Effector memory CD4-positive, alpha-beta T cell (primary cell): ENCODE measurements around the gene DOP1A.
"Not testable (repeated sequence)": the region's sequence is repeated elsewhere in the genome, so short reads cannot be mapped to it uniquely, and the experiment has no call there.

Experiments used
- DNase-seq, 3 donors: peaks; one replicate each; pipeline ENCODE4 v3.0.0-alpha.2; 2020
- H3K27ac ChIP-seq: 2 replicates; pipeline ENCODE4 v1.7.0; 2013; ENCODE audit warnings: mild to moderate bottlenecking, low read length, moderate library complexity; ENCODE audit not compliant: insufficient read depth, poor library complexity, severe bottlenecking
- H3K27me3 ChIP-seq: replicated peaks from 2 replicates; pipeline ENCODE4 v1.7.0; 2013; ENCODE audit warnings: mild to moderate bottlenecking, low read length; ENCODE audit not compliant: insufficient read depth, control insufficient read depth, poor library complexity, severe bottlenecking
- H3K36me3 ChIP-seq: 2 replicates; pipeline ENCODE4 v1.7.0; 2013; ENCODE audit warnings: mild to moderate bottlenecking, low read length, moderate library complexity; ENCODE audit not compliant: control insufficient read depth, insufficient read depth
- H3K4me1 ChIP-seq: 2 replicates; pipeline ENCODE4 v1.7.0; 2013; ENCODE audit warnings: low read length, mild to moderate bottlenecking; ENCODE audit not compliant: control insufficient read depth, insufficient read depth, poor library complexity, severe bottlenecking
- H3K4me3 ChIP-seq: 2 replicates; pipeline ENCODE4 v1.7.0; 2013; ENCODE audit warnings: low read length, low read depth, mild to moderate bottlenecking; ENCODE audit not compliant: insufficient read depth, poor library complexity, severe bottlenecking
- H3K9me3 ChIP-seq: 2 replicates; pipeline ENCODE4 v1.7.0; 2013; ENCODE audit warnings: mild to moderate bottlenecking, low read length, moderate library complexity; ENCODE audit not compliant: control insufficient read depth

The DOP1A gene

DNA sequence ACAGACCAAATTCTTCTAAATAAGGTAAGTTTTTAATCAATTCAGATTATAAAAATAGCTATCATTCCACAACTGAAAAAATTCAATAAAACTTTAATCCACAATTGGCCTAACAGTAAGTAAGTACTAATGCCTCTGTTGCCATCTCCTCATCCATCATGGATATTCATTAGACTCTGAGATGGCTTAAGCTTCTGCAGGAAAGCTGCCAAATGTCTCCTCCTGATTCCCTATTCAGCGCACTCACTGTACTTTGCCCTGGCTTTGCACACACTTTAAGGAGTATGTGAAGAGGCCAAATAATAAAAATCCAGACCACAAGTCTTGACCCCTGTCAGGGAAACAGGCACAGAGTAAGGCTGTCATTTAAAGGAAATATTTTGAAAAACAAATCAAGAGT lies 102.0 kb downstream of the DOP1A start:
- no peak for DNase-seq
- no peaks in the 10 kb centered on the region for H3K4me1 ChIP-seq
- H3K4me3 ChIP-seq: no peak overlapping the region
- no peaks in the 10 kb centered on the region for H3K9me3 ChIP-seq
- H3K36me3 ChIP-seq: peaks cover 63% of the 10 kb centered on the region
- no peaks in the 10 kb centered on the region for H3K27me3 ChIP-seq
- no peak overlapping the region for H3K27ac ChIP-seq

GRCh38 chr6:83176246-83176645 lies 108.8 kb downstream of the DOP1A start:
- Histone ChIP-seq H3K4me3 (no peak overlapping the region), H3K27me3 (no peaks in the 10 kb centered on the region), H3K27ac (no peak overlapping the region), H3K36me3 (peaks cover 12% of the 10 kb centered on the region), H3K9me3 (no peaks in the 10 kb centered on the region), H3K4me1 (no peaks in the 10 kb centered on the region)
- DNase-seq: no peak

GRCh38 chr6:83180426-83180950 lies 113.0 kb downstream of the DOP1A start:
- no peak for DNase-seq
- Histone ChIP-seq H3K27me3 (no peaks in the 10 kb centered on the region), H3K9me3 (no peaks in the 10 kb centered on the region), H3K27ac (no peak overlapping the region), H3K4me3 (no peak overlapping the region), H3K36me3 (peaks cover 21% of the 10 kb centered on the region), H3K4me1 (no peaks in the 10 kb centered on the region)

GRCh38 chr6:83182114-83182513 lies 114.6 kb downstream of the DOP1A start:
- H3K4me1 ChIP-seq: no peaks in the 10 kb centered on the region
- H3K27me3 ChIP-seq: no peaks in the 10 kb centered on the region
- H3K27ac ChIP-seq: no peak overlapping the region
- no peaks in the 10 kb centered on the region for H3K9me3 ChIP-seq
- H3K4me3 ChIP-seq: no peak overlapping the region
- peaks cover 16% of the 10 kb centered on the region for H3K36me3 ChIP-seq
- no peak for DNase-seq

- no peaks in the 10 kb centered on the region for H3K27me3 ChIP-seq
- no peaks in the 10 kb centered on the region for H3K4me1 ChIP-seq
- no peak overlapping the region for H3K4me3 ChIP-seq
- no peak overlapping the region for H3K27ac ChIP-seq
- peaks cover 16% of the 10 kb centered on the region for H3K36me3 ChIP-seq
- DNase-seq: no peak
- H3K9me3 ChIP-seq: no peaks in the 10 kb centered on the region
Measured at GRCh38 chr6:83183082-83183828, 115.8 kb downstream of the DOP1A start.

DNA sequence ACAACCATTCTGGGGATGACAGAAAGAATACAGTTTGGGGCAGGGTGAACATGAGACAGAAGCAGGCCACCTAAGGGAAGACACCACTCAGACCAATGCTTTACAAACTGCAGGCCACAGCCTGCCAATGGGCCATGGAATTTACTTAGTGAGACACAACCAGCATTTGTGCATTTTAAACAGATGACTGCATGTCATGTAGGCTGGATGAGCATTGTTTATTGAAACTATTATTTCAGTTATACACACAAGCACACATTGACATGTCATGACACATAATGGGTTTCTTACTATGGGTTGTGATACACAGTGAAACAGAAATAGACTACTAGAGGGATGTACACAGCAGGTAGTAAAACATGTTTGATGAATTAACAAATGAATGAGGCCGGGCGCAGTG lies 117.6 kb downstream of the DOP1A start:
- no peaks in the 10 kb centered on the region for H3K9me3 ChIP-seq
- peaks cover 16% of the 10 kb centered on the region for H3K36me3 ChIP-seq
- no peaks in the 10 kb centered on the region for H3K4me1 ChIP-seq
- no peak overlapping the region for H3K27ac ChIP-seq
- H3K4me3 ChIP-seq: no peak overlapping the region
- no peaks in the 10 kb centered on the region for H3K27me3 ChIP-seq
- no peak for DNase-seq

DNA sequence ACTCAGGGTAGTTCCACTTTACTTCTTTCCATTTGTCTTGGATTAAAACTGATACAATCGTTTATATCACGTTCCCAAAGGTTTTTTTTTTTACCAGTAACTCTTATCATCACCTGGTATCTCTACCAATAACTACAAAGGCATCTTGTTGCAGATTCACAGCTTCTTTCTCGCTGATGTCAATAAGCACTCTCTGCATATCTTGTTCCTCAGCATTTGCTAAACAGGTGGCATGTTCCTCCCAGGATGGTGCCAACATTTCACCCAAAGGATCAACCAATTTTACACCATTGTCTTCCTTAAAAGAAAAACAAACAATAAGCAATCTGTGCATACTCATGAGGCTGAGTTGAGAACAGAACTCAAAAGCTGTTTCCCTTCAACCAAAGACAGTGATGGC lies 121.0 kb downstream of the DOP1A start:
- Histone ChIP-seq H3K4me3 (no peak overlapping the region), H3K4me1 (peaks cover 5% of the 10 kb centered on the region), H3K27me3 (no peaks in the 10 kb centered on the region), H3K36me3 (peaks cover 7% of the 10 kb centered on the region), H3K9me3 (no peaks in the 10 kb centered on the region), H3K27ac (no peak overlapping the region)
- DNase-seq: no peak

- Histone ChIP-seq H3K4me3 (no peak overlapping the region), H3K36me3 (no peaks in the 10 kb centered on the region), H3K27me3 (no peaks in the 10 kb centered on the region), H3K27ac (no peak overlapping the region), H3K4me1 (peaks cover 5% of the 10 kb centered on the region), H3K9me3 (no peaks in the 10 kb centered on the region)
- no peak for DNase-seq
Measured at GRCh38 chr6:83190626-83191025, 123.2 kb downstream of the DOP1A start.

- not testable (repeated sequence) for H3K4me1 ChIP-seq, H3K9me3 ChIP-seq, H3K36me3 ChIP-seq, H3K27ac ChIP-seq, H3K4me3 ChIP-seq, DNase-seq, H3K27me3 ChIP-seq
Measured at GRCh38 chr6:83191974-83192373, 124.5 kb downstream of the DOP1A start.

GRCh38 chr6:83192456-83192855 lies 125.0 kb downstream of the DOP1A start:
- no peak for DNase-seq
- Histone ChIP-seq H3K4me3 (peak overlapping the region; percentile 94), H3K9me3 (no peaks in the 10 kb centered on the region), H3K4me1 (peaks cover 5% of the 10 kb centered on the region), H3K27me3 (no peaks in the 10 kb centered on the region), H3K36me3 (no peaks in the 10 kb centered on the region), H3K27ac (peak overlapping the region; percentile 82)
